ENCODE results near the gene MAPK10. TPM values are rescaled to one million over a fixed set of nuclear protein-coding genes. Genes with fewer than 3 reads are reported as not detected.

The MAPK10 gene
- total and polyA plus RNA-seq, 2 of the 8 experiments (the other 6 are each of a cell fraction or from before 2014, with no cell fraction given): 2.5 to 3.1 TPM

DNA sequence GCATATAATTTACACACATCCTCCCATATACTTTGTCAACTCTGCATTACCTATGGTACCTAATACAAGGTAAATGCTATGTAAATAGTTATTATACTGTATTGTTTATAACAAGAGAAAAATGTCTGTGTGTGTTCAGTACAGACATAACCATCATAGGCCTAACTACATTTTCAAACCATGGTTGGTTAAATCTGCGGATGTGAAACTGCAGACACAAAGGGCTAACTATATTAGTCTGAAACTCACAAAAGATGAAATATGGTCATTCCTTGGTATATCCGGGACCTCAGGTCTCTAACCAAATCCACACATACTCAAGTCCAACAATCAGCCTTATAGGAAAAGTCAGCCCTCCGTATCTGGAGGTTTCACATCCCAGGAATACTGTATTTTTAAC lies 13.5 kb downstream of the MAPK10 start:
- Histone ChIP-seq H3K27ac (ENCODE audit: low read depth, low read length) (no peak overlapping the region), H3K4me1 (replicated peaks in 1 of 4; ENCODE audit: control insufficient read depth in 3 of 4, insufficient read depth in 4 of 4, low read length in 3 of 4) (no peaks in the 10 kb centered on the region; a peak in 1 of 7 replicates), H3K4me2 (ENCODE audit: insufficient read depth in 1 of 2, low read depth in 2 of 2, low read length in 2 of 2) (no peak overlapping the region), H3K27me3 (replicated peaks in 1 of 4; ENCODE audit: control insufficient read depth in 3 of 4, extremely low read depth in 1 of 4, insufficient read depth in 3 of 4, low read length in 3 of 4) (no peaks in the 10 kb centered on the region), H2AK5ac (ENCODE audit: low read depth, low read length) (no peak overlapping the region), H2BK20ac (ENCODE audit: low read length) (no peak overlapping the region), H3K18ac (ENCODE audit: extremely low read depth, low read length) (no peak overlapping the region), H3K23me2 (ENCODE audit: low read depth, low read length) (no peaks in the 10 kb centered on the region), H3K4me3 (ENCODE audit: extremely low read depth in 1 of 4, insufficient read depth in 2 of 4, low read depth in 3 of 4, low read length in 4 of 4) (no peak overlapping the region), H4K8ac (ENCODE audit: extremely low read depth, insufficient read depth, low read length) (no peak overlapping the region), H3K79me2 (ENCODE audit: control insufficient read depth in 1 of 2, insufficient read depth in 2 of 2, low read length in 2 of 2) (no peaks in the 10 kb centered on the region), H2BK120ac (replicated peaks; ENCODE audit: low read depth, low read length) (no peak overlapping the region), H4K91ac (replicated peaks; ENCODE audit: insufficient read length, low read length) (no peak overlapping the region), H3K23ac (ENCODE audit: insufficient read length) (no peak overlapping the region), H3K56ac (replicated peaks; ENCODE audit: insufficient read length, low read depth, low read length) (no peak overlapping the region), H4K20me1 (replicated peaks in 1 of 2; ENCODE audit: control insufficient read depth in 1 of 2, insufficient read depth in 2 of 2, low read length in 2 of 2) (no peaks in the 10 kb centered on the region), H3K36me3 (ENCODE audit: control insufficient read depth in 2 of 4, insufficient read depth in 4 of 4, low read length in 3 of 4) (no peaks in the 10 kb centered on the region), H3K14ac (ENCODE audit: insufficient read length) (no peak overlapping the region), H2BK15ac (ENCODE audit: low read length) (no peak overlapping the region), H3K4ac (replicated peaks; ENCODE audit: insufficient read length, low read depth, low read length) (no peak overlapping the region), H2BK12ac (ENCODE audit: low read depth, low read length) (no peak overlapping the region), H3K79me1 (ENCODE audit: low read depth, low read length) (no peaks in the 10 kb centered on the region), H2AFZ (ENCODE audit: low read length) (no peak overlapping the region), H3K9me3 (ENCODE audit: insufficient read depth in 2 of 2, low read depth in 1 of 2, low read length in 1 of 2) (no peaks in the 10 kb centered on the region), H4K5ac (ENCODE audit: insufficient read length, low read depth, low read length) (no peak overlapping the region), H2BK5ac (ENCODE audit: low read depth, low read length) (no peak overlapping the region), H3K9ac (replicated peaks in 1 of 4; ENCODE audit: extremely low read depth in 1 of 4, low read depth in 3 of 4, low read length in 3 of 4) (no peak overlapping the region)
- ChIA-PET CTCF (ENCODE audit: partially characterized antibody) (interaction anchor here (1.4 kb wide), 1 partner anchor 9 kb away, joined by 3 read pairs; no protein-coding TSS in a partner anchor), POLR2A (ENCODE audit: partially characterized antibody) (no interaction called here)
- FAIRE-seq: no peak
- 95% methylated on average over 3 of the region's 3 CpGs; no CpG with 5 or more reads in 1 of the 2 experiments for WGBS, 2 experiments (ENCODE audit: extremely low coverage in 1 of 2, insufficient coverage in 1 of 2, insufficient read length in 1 of 2, insufficient replicate concordance in 2 of 2, low coverage in 1 of 2, low lambda C conversion rate in 2 of 2, missing lambda C conversion rate in 1 of 2)
- TF ChIP-seq CBX5 (IDR thresholded peaks at IDR 0.05; ENCODE audit: low read depth, low read length) (no peak), RXRA (IDR thresholded peaks at IDR 0.05; ENCODE audit: insufficient read depth, low read depth, low read length) (no peak), SIN3A (conservative IDR thresholded peaks at IDR 0.05 in 1 of 2, IDR thresholded peaks at IDR 0.05 in 1 of 2; ENCODE audit: low read depth in 1 of 2, low read length in 2 of 2) (no peak), TAF1 (IDR thresholded peaks at IDR 0.05; ENCODE audit: low read depth, low read length) (no peak), SUZ12 (IDR thresholded peaks at IDR 0.05; ENCODE audit: low read length) (no peak), CREB1 (IDR thresholded peaks at IDR 0.05) (no peak)
- no peak for DNase-seq (ENCODE audit: low read depth in 1 of 2, low spot score in 2 of 2)
